Thoracic aorta (tissue), 2 donors: ENCODE measurements around the gene ARID3A. TPM values are rescaled to one million over a fixed set of nuclear protein-coding genes. Genes with fewer than 3 reads are reported as not detected.

Experiments
- ATAC-seq: fragments of 150-250 bp; one replicate; pipeline ENCODE4 v1.8.0; 2017; ENCODE audit warnings: low read depth; ENCODE audit not compliant: insufficient number of reproducible peaks, low FRiP score
- DNase-seq: peaks from one replicate; pipeline ENCODE4 v3.0.0-alpha.2; 2020; ENCODE audit warnings: low spot score
- H3K27ac ChIP-seq, 2 donors: fragments of 200-600 bp; sonication (generic); 1 replicate in 1 of 2; 2 replicates in 1 of 2; pipeline ENCODE4 v1.5.1; 2016; ENCODE audit warnings: mild to moderate bottlenecking in 2 of 2, moderate library complexity in 2 of 2
- H3K27me3 ChIP-seq: fragments of 200-600 bp; sonication (generic); replicated peaks from 2 replicates; pipeline ENCODE4 v1.6.0; 2016; ENCODE audit warnings: mild to moderate bottlenecking; ENCODE audit not compliant: insufficient read depth
- H3K36me3 ChIP-seq: fragments of 200-600 bp; sonication (generic); one replicate; pipeline ENCODE4 v1.5.1; 2016
- H3K4me1 ChIP-seq, 2 donors: fragments of 200-600 bp; sonication (generic); 1 replicate in 1 of 2; 2 replicates in 1 of 2; pipeline versions ENCODE4 v1.5.1 to v1.6.0; 2016; ENCODE audit warnings: low read depth in 2 of 2, mild to moderate bottlenecking in 1 of 2; ENCODE audit not compliant: control insufficient read depth in 1 of 2
- H3K4me3 ChIP-seq: fragments of 200-600 bp; sonication (generic); 2 replicates; pipeline ENCODE4 v1.5.1; 2016; ENCODE audit warnings: mild to moderate bottlenecking
- H3K9me3 ChIP-seq: fragments of 200-600 bp; sonication (generic); 2 replicates; pipeline ENCODE4 v1.5.1; 2016
- CTCF ChIP-seq: fragments of 200-600 bp; sonication (generic); IDR thresholded peaks from one replicate; pipeline ENCODE4 v1.5.1; 2019; ENCODE audit warnings: antibody characterized with exemption
- total RNA-seq, 2 donors: library from RNA; depleted of rRNA; stranded (reverse); fragments of >200 nt; gene quantifications; one replicate each; pipeline versions ENCODE4 v1.1.0 to v1.2.3, GENCODE V29; 2016

The ARID3A gene
- total RNA-seq, 2 donors from 2014 or later: 3.3 to 11.2 TPM

- DNase-seq (no peak), ATAC-seq (no peak)
- no peak overlapping the region for H3K4me3 ChIP-seq
- peaks cover 4% of the 10 kb centered on the region for H3K9me3 ChIP-seq
- H3K27me3 ChIP-seq: no peaks in the 10 kb centered on the region
- no peak for TF ChIP-seq CTCF
- H3K4me1 ChIP-seq: no peaks in the 10 kb centered on the region
- peaks cover 10% of the 10 kb centered on the region for H3K36me3 ChIP-seq
- H3K27ac ChIP-seq: no peak overlapping the region
Observed at GRCh38 chr19:973726-974563, 48.1 kb downstream of the ARID3A start.

DNA sequence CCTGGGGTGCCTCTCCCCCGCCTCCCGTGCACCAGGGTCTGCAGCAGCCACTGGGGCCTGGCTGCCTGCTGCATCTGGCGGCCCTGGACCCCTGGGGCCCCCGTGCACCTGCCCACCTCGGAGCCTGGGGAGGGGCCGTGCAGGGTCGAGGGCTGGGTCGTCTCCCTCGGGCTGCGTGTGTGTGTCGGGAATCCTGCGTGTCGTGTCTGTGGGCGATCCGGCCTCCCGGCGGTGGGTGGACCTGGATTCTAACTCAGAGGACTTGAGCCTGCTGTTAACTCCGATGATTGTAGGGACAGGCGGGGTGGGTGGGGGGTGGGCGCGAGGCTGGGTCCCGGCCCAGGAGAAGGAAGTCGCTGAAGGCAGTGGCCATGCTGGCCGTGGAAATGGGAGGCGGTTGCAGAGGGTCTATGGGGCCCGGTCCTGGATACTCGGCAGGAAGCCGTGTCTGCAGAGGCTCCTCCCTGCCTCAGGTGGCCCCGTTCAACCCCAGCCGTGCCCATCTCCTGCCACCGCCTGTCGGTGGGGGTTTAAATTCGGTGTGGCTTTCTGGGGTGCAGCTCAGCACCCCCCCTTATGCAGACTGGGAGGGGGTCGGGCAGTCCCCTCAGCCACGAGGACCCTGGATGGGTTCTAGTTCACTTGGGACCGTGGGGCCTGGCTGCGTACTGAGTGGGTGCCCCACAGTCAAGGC, 48.9 kb downstream of the ARID3A start:
- ATAC-seq: no peak
- TF ChIP-seq CTCF: no peak
- no peak for DNase-seq
- H3K36me3 ChIP-seq: peaks cover 10% of the 10 kb centered on the region
- no peak overlapping the region for H3K27ac ChIP-seq
- H3K9me3 ChIP-seq: peaks cover 4% of the 10 kb centered on the region
- H3K27me3 ChIP-seq: no peaks in the 10 kb centered on the region
- no peak overlapping the region for H3K4me3 ChIP-seq
- H3K4me1 ChIP-seq: no peaks in the 10 kb centered on the region

- no peak for TF ChIP-seq CTCF
- Histone ChIP-seq H3K27ac (no peak overlapping the region), H3K36me3 (peaks cover 4% of the 10 kb centered on the region), H3K9me3 (no peaks in the 10 kb centered on the region), H3K4me1 (no peaks in the 10 kb centered on the region), H3K27me3 (no peaks in the 10 kb centered on the region), H3K4me3 (no peak overlapping the region)
- DNase-seq (no peak), ATAC-seq (no peak)
Observed at GRCh38 chr19:976476-976875, 50.6 kb downstream of the ARID3A start.

DNA sequence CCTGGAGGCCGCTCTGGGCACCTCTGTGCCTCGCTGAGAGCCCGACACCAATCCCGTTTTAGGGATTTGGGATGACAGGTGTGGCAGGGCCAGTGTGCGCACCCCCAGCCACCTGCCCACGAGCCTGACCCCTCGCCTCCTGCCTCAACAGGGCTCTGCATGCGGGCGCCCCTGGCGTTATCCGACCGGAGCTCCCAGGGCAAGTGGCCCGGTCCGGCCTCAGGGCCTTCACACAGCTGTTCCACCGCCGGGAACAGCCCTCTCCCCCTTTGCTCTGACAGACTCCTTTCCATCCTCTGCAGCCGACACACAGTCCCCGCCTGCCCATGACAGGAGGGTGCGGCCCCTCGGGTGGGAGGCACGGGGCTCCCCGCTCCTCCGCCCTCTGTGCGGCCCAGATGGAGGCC, 51.2 kb downstream of the ARID3A start:
- H3K4me1 ChIP-seq: no peaks in the 10 kb centered on the region
- TF ChIP-seq CTCF: no peak

GRCh38 chr19:979318-979741, 53.5 kb downstream of the ARID3A start:
- no peaks in the 10 kb centered on the region for H3K27me3 ChIP-seq
- no peak for TF ChIP-seq CTCF
- no peaks in the 10 kb centered on the region for H3K9me3 ChIP-seq
- DNase-seq (no peak), ATAC-seq (no peak)
- no peak overlapping the region for H3K27ac ChIP-seq
- H3K4me1 ChIP-seq: peaks cover 6 to 18% of the 10 kb centered on the region in 2 donors
- no peak overlapping the region for H3K4me3 ChIP-seq
- H3K36me3 ChIP-seq: no peaks in the 10 kb centered on the region

More for the DNA sequence above, 51.2 kb downstream of the ARID3A start:
- no peak overlapping the region for H3K4me3 ChIP-seq
- no peak overlapping the region for H3K27ac ChIP-seq
- no peak for DNase-seq
- no peaks in the 10 kb centered on the region for H3K36me3 ChIP-seq
- ATAC-seq: no peak
- no peaks in the 10 kb centered on the region for H3K27me3 ChIP-seq
- H3K9me3 ChIP-seq: no peaks in the 10 kb centered on the region
